Esophagus muscularis mucosa (tissue), 3 donors: ENCODE measurements around the gene CAPZA3.

ENCODE experiments used
- CTCF ChIP-seq, 3 experiments: fragments of 200-600 bp in 2 of 3; fragments of 450-650 bp in 1 of 3; sonication (generic) in 2 of 3; IDR thresholded peaks; one replicate each; pipeline ENCODE4 v1.5.1; 2017 to 2019; ENCODE audit warnings: antibody characterized with exemption in 3 of 3, mild to moderate bottlenecking in 2 of 3, moderate library complexity in 1 of 3
- POLR2A ChIP-seq: fragments of 450-650 bp; IDR thresholded peaks from one replicate; pipeline ENCODE4 v1.6.1; 2017; ENCODE audit warnings: antibody characterized with exemption, moderate library complexity, mild to moderate bottlenecking, low read depth

- TF ChIP-seq POLR2A, result no peak
- no peak for TF ChIP-seq CTCF (IDR thresholded peaks at IDR 0.05)
Measured at GRCh38 chr12:18782827-18783226, 44.9 kb downstream of the CAPZA3 start.
